Type B pancreatic cell (in vitro differentiated cells): ENCODE measurements around the gene IFNA5. TPM values are rescaled to one million over a fixed set of nuclear protein-coding genes. Genes with fewer than 3 reads are reported as not detected.

Source experiments
- DNase-seq: peaks from one replicate; pipeline ENCODE4 v3.0.0; 2021; ENCODE audit warnings: mixed read lengths; ENCODE audit not compliant: unreplicated experiment; ENCODE audit errors: extremely low spot score
- H3K27ac Mint-ChIP-seq: 2 replicates; pipeline ENCODE4 v1.8.0; 2021; ENCODE audit warnings: mild to moderate bottlenecking, mixed read lengths
- H3K27me3 Mint-ChIP-seq: 2 replicates; pipeline ENCODE4 v1.8.0; 2021; ENCODE audit warnings: mixed read lengths
- H3K36me3 Mint-ChIP-seq: 2 replicates; pipeline ENCODE4 v1.8.0; 2021; ENCODE audit warnings: mixed read lengths
- H3K4me1 Mint-ChIP-seq: one replicate; pipeline ENCODE4 v1.8.0; 2021; ENCODE audit warnings: mixed read lengths; ENCODE audit not compliant: unreplicated experiment
- H3K4me3 Mint-ChIP-seq: 2 replicates; pipeline ENCODE4 v1.8.0; 2021; ENCODE audit warnings: mild to moderate bottlenecking, mixed read lengths
- H3K9me3 Mint-ChIP-seq: 2 replicates; pipeline ENCODE4 v1.8.0; 2021; ENCODE audit warnings: mixed read lengths
- total RNA-seq: library from RNA; stranded (reverse); gene quantifications from 2 replicates; pipeline ENCODE4 v1.2.1, GENCODE V29; 2021; ENCODE audit warnings: low replicate concordance
- TF ChIP-seq, protein P1 (sequence below): fragments of 200-600 bp; sonication (generic); conservative IDR thresholded peaks from 2 replicates; pipeline ENCODE4 v1.5.0; 2021; ENCODE audit warnings: antibody characterized with exemption, mild to moderate bottlenecking

The IFNA5 gene
- total RNA-seq, 1 donor from 2014 or later, result not detected

GRCh38 chr9:21314152-21314551, 9.0 kb upstream of the IFNA5 start:
- Mint-ChIP-seq H3K4me3 (no peak overlapping the region), H3K27ac (no peak overlapping the region), H3K4me1 (peaks cover 5% of the 10 kb centered on the region), H3K27me3 (peaks cover 28% of the 10 kb centered on the region), H3K36me3 (no peaks in the 10 kb centered on the region), H3K9me3 (no peaks in the 10 kb centered on the region)
- DNase-seq, result no peak
- TF ChIP-seq, protein P1, sequence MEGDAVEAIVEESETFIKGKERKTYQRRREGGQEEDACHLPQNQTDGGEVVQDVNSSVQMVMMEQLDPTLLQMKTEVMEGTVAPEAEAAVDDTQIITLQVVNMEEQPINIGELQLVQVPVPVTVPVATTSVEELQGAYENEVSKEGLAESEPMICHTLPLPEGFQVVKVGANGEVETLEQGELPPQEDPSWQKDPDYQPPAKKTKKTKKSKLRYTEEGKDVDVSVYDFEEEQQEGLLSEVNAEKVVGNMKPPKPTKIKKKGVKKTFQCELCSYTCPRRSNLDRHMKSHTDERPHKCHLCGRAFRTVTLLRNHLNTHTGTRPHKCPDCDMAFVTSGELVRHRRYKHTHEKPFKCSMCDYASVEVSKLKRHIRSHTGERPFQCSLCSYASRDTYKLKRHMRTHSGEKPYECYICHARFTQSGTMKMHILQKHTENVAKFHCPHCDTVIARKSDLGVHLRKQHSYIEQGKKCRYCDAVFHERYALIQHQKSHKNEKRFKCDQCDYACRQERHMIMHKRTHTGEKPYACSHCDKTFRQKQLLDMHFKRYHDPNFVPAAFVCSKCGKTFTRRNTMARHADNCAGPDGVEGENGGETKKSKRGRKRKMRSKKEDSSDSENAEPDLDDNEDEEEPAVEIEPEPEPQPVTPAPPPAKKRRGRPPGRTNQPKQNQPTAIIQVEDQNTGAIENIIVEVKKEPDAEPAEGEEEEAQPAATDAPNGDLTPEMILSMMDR, result no peak

DNA sequence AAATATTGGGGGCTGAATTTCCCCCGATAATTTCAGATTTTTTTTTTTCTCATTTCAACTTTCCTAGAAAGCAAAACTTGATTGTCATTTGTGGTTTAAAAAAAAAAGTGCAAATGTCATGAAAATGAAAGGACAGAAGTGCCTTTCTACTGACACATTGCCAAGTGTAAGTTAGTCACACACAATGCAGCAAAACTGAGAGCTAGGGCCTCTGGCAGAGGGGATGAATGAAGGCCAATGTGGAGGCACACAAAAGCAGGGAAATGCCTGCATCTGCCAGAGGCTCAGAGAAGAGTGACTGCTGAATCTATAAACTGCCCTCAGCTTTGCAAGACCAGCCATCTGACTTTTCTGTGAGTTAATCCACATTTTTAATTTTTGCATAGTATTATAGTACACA, 6.8 kb upstream of the IFNA5 start:
- no peak for DNase-seq
- H3K9me3 Mint-ChIP-seq, result no peaks in the 10 kb centered on the region

DNA sequence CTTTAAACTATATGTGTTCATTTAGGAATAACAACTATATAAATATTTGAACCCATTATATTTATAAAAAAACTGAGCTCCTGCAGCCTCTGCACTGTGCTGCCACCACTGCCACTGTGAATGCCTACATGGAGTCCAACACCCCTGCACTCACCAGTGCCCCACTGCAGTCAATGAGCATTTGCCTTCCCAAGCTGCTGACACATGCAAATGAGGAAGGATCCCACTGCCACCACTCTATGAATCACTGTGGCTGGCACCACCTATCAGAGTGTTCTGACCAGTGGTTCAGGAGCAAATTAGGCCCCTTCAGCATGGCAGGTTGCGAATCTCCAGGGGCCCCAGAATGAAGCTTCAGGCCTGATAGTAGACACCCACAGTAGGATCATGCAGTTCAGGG, 9.1 kb downstream of the IFNA5 start:
- Mint-ChIP-seq H3K4me3 (no peak overlapping the region), H3K9me3 (no peaks in the 10 kb centered on the region), H3K27ac (no peak overlapping the region), H3K27me3 (peaks cover 28% of the 10 kb centered on the region), H3K36me3 (no peaks in the 10 kb centered on the region), H3K4me1 (no peaks in the 10 kb centered on the region)
- TF ChIP-seq, protein P1, result no peak
- no peak for DNase-seq

More for the DNA sequence above, 6.8 kb upstream of the IFNA5 start:
- Mint-ChIP-seq H3K36me3 (no peaks in the 10 kb centered on the region), H3K4me1 (no peaks in the 10 kb centered on the region), H3K27me3 (peaks cover 32% of the 10 kb centered on the region), H3K4me3 (no peak overlapping the region), H3K27ac (no peak overlapping the region)
- TF ChIP-seq, protein P1, result no peak

GRCh38 chr9:21294904-21295538, 10.1 kb downstream of the IFNA5 start:
- Mint-ChIP-seq H3K4me1 (no peaks in the 10 kb centered on the region), H3K36me3 (no peaks in the 10 kb centered on the region), H3K9me3 (no peaks in the 10 kb centered on the region), H3K27ac (no peak overlapping the region), H3K4me3 (no peak overlapping the region), H3K27me3 (peaks cover 30% of the 10 kb centered on the region)
- TF ChIP-seq, protein P1, result no peak
- no peak for DNase-seq

GRCh38 chr9:21294364-21294774, 10.7 kb downstream of the IFNA5 start:
- no peaks in the 10 kb centered on the region for H3K9me3 Mint-ChIP-seq
- peaks cover 30% of the 10 kb centered on the region for H3K27me3 Mint-ChIP-seq
- H3K36me3 Mint-ChIP-seq, result no peaks in the 10 kb centered on the region
- no peaks in the 10 kb centered on the region for H3K4me1 Mint-ChIP-seq
- no peak overlapping the region for H3K27ac Mint-ChIP-seq
- no peak for DNase-seq
- no peak overlapping the region for H3K4me3 Mint-ChIP-seq
- TF ChIP-seq, protein P1, result no peak

DNA sequence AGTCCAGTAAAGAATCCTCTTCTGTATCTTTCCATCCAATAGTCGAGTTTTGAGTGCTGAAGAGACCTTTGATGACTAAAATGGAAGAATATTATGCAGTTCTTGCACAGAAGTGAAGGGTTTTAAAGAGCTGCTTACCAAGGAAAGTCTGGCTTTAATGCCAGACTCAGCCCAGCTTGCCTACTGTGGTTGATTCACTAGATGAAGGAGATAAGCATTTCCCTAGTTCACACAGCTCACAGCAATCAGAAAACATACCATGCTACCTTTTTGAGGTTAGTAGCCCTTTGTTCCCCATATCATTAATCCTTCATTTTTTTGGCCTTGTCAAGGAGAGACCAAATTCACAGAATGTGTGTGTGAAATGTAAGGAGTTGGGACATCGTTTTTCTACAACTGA, 15.3 kb downstream of the IFNA5 start:
- TF ChIP-seq, protein P1, result no peak
- no peak overlapping the region for H3K4me3 Mint-ChIP-seq
- no peak overlapping the region for H3K27ac Mint-ChIP-seq
- DNase-seq, result no peak
- no peaks in the 10 kb centered on the region for H3K36me3 Mint-ChIP-seq
- H3K27me3 Mint-ChIP-seq, result peaks cover 23% of the 10 kb centered on the region
- H3K4me1 Mint-ChIP-seq, result no peaks in the 10 kb centered on the region
- peaks cover 4% of the 10 kb centered on the region for H3K9me3 Mint-ChIP-seq
